Endometrium (tissue), 2 donors: ENCODE measurements around the gene CAPS.

ENCODE experiments used
- FAIRE-seq: peaks from 2 replicates; lab custom pipeline; 2012; peaks lifted over from hg19 to GRCh38; lab: Jason Lieb, UNC
- donor health status: control.
- donor health status: control.

Gene CAPS

GRCh38 chr19:5910638-5910907 is 3.5 kb upstream of the CAPS start:
- no peak for FAIRE-seq

GRCh38 chr19:5911366-5911765 is 2.7 kb upstream of the CAPS start:
- no peak for FAIRE-seq

GRCh38 chr19:5914358-5914774 is 312 bp downstream of the CAPS start:
- no peak for FAIRE-seq

GRCh38 chr19:5914946-5915781 is 1.1 kb downstream of the CAPS start:
- FAIRE-seq, result no peak

GRCh38 chr19:5915782-5916165 is 1.7 kb downstream of the CAPS start:
- FAIRE-seq, result no peak

GRCh38 chr19:5916181-5916708 is 2.2 kb downstream of the CAPS start:
- no peak for FAIRE-seq

GRCh38 chr19:5917431-5918107 is 3.5 kb downstream of the CAPS start:
- FAIRE-seq, result no peak

- no peak for FAIRE-seq
These were observed 4.5 kb downstream of the CAPS start for GRCh38 chr19:5918463-5919079.

- no peak for FAIRE-seq
These were observed 7.6 kb downstream of the CAPS start for GRCh38 chr19:5921516-5922160.

GRCh38 chr19:5922161-5922545 is 8.1 kb downstream of the CAPS start:
- no peak for FAIRE-seq

- no peak for FAIRE-seq
These were observed 9.3 kb downstream of the CAPS start for GRCh38 chr19:5923356-5923755.

- no peak for FAIRE-seq
These were observed 11.9 kb downstream of the CAPS start for GRCh38 chr19:5925830-5926427.

GRCh38 chr19:5926641-5927440 is 12.8 kb downstream of the CAPS start:
- FAIRE-seq, result peak; percentile 95

- FAIRE-seq, result no peak
These were observed 13.4 kb downstream of the CAPS start for GRCh38 chr19:5927441-5927821.

GRCh38 chr19:5929179-5929578 is 15.1 kb downstream of the CAPS start:
- no peak for FAIRE-seq

- FAIRE-seq, result no peak
These were observed 15.6 kb downstream of the CAPS start for GRCh38 chr19:5929625-5930024.

- FAIRE-seq, result no peak
These were observed 17.2 kb downstream of the CAPS start for GRCh38 chr19:5931251-5931650.

- FAIRE-seq, result no peak
These were observed 18.1 kb downstream of the CAPS start for GRCh38 chr19:5932146-5932545.

GRCh38 chr19:5932609-5933262 is 18.7 kb downstream of the CAPS start:
- no peak for FAIRE-seq

GRCh38 chr19:5933391-5934068 is 19.5 kb downstream of the CAPS start:
- FAIRE-seq, result no peak

- no peak for FAIRE-seq
These were observed 20.0 kb downstream of the CAPS start for GRCh38 chr19:5934069-5934401.
